ENCODE data around the gene GRM8.

Gene GRM8

GRCh38 chr7:127253281-127254162 is 781 bp upstream of the GRM8 start (continued):
- TF ChIP-seq PATZ1 (tag by site-specific recombination; IDR thresholded peaks at IDR 0.05) (peak; percentile 79; the same call in 1 of the 2 replicates), ZNF248 (tag by site-specific recombination; IDR thresholded peaks at IDR 0.05) (no peak), ZNF660 (tag by site-specific recombination; IDR thresholded peaks at IDR 0.05) (peak; percentile 37; the same call in 1 of the 2 replicates), ATF2 (tag by site-specific recombination; IDR thresholded peaks at IDR 0.05; ENCODE audit: low read depth) (no peak), ZBTB10 (tag by site-specific recombination; IDR thresholded peaks at IDR 0.05) (peak; percentile 52; the same call in 1 of the 2 replicates), ZNF354C (tag by site-specific recombination; IDR thresholded peaks at IDR 0.05; ENCODE audit: borderline replicate concordance, low read depth) (no peak), FEZF1 (tag by site-specific recombination; IDR thresholded peaks at IDR 0.05) (no peak), ZNF610 (tag by site-specific recombination; IDR thresholded peaks at IDR 0.05; ENCODE audit: borderline replicate concordance) (no peak), ZBTB11 (tag by site-specific recombination; conservative IDR thresholded peaks at IDR 0.05; ENCODE audit: low read depth) (peak; percentile 20; the same call in 1 of the 2 replicates), GLIS1 (tag by site-specific recombination; IDR thresholded peaks at IDR 0.05) (peak; percentile 13; the same call in 1 of the 2 replicates), BCL11A (tag by site-specific recombination; IDR thresholded peaks at IDR 0.05; ENCODE audit: low read depth) (no peak), ZFP69B (tag by site-specific recombination; IDR thresholded peaks at IDR 0.05) (no peak), YY1 (tag by site-specific recombination; IDR thresholded peaks at IDR 0.05) (no peak; the same call in 1 of the 2 replicates), ZBTB8A (tag by site-specific recombination; IDR thresholded peaks at IDR 0.05) (peak; percentile 50), ZIC2 (tag by site-specific recombination; IDR thresholded peaks at IDR 0.05) (peak; percentile 9; the same call in 1 of the 2 replicates)
- TF ChIP-seq, protein P1, sequence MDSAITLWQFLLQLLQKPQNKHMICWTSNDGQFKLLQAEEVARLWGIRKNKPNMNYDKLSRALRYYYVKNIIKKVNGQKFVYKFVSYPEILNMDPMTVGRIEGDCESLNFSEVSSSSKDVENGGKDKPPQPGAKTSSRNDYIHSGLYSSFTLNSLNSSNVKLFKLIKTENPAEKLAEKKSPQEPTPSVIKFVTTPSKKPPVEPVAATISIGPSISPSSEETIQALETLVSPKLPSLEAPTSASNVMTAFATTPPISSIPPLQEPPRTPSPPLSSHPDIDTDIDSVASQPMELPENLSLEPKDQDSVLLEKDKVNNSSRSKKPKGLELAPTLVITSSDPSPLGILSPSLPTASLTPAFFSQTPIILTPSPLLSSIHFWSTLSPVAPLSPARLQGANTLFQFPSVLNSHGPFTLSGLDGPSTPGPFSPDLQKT (IDR thresholded peaks at IDR 0.05; ENCODE audit: borderline replicate concordance, low read depth, low read length): no peak
- TF ChIP-seq, protein P2, sequence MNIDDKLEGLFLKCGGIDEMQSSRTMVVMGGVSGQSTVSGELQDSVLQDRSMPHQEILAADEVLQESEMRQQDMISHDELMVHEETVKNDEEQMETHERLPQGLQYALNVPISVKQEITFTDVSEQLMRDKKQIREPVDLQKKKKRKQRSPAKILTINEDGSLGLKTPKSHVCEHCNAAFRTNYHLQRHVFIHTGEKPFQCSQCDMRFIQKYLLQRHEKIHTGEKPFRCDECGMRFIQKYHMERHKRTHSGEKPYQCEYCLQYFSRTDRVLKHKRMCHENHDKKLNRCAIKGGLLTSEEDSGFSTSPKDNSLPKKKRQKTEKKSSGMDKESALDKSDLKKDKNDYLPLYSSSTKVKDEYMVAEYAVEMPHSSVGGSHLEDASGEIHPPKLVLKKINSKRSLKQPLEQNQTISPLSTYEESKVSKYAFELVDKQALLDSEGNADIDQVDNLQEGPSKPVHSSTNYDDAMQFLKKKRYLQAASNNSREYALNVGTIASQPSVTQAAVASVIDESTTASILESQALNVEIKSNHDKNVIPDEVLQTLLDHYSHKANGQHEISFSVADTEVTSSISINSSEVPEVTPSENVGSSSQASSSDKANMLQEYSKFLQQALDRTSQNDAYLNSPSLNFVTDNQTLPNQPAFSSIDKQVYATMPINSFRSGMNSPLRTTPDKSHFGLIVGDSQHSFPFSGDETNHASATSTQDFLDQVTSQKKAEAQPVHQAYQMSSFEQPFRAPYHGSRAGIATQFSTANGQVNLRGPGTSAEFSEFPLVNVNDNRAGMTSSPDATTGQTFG (tag by site-specific recombination; IDR thresholded peaks at IDR 0.05; ENCODE audit: borderline replicate concordance): no peak
- TF ChIP-seq, protein P3, sequence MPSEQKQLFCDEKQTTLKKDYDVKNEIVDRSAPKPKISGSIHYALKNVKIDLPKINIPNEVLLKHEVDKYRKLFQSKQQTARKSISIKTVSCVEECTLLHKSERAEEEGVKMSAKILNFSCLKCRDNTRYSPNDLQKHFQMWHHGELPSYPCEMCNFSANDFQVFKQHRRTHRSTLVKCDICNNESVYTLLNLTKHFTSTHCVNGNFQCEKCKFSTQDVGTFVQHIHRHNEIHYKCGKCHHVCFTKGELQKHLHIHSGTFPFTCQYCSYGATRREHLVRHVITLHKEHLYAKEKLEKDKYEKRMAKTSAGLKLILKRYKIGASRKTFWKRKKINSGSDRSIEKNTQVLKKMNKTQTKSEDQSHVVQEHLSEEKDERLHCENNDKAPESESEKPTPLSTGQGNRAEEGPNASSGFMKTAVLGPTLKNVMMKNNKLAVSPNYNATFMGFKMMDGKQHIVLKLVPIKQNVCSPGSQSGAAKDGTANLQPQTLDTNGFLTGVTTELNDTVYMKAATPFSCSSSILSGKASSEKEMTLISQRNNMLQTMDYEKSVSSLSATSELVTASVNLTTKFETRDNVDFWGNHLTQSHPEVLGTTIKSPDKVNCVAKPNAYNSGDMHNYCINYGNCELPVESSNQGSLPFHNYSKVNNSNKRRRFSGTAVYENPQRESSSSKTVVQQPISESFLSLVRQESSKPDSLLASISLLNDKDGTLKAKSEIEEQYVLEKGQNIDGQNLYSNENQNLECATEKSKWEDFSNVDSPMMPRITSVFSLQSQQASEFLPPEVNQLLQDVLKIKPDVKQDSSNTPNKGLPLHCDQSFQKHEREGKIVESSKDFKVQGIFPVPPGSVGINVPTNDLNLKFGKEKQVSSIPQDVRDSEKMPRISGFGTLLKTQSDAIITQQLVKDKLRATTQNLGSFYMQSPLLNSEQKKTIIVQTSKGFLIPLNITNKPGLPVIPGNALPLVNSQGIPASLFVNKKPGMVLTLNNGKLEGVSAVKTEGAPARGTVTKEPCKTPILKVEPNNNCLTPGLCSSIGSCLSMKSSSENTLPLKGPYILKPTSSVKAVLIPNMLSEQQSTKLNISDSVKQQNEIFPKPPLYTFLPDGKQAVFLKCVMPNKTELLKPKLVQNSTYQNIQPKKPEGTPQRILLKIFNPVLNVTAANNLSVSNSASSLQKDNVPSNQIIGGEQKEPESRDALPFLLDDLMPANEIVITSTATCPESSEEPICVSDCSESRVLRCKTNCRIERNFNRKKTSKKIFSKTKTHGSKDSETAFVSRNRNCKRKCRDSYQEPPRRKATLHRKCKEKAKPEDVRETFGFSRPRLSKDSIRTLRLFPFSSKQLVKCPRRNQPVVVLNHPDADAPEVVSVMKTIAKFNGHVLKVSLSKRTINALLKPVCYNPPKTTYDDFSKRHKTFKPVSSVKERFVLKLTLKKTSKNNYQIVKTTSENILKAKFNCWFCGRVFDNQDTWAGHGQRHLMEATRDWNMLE (tag by site-specific recombination; conservative IDR thresholded peaks at IDR 0.05; ENCODE audit: low read depth): no peak
